BJ (cell line): ENCODE measurements around the gene ATAD3B. TPM values are rescaled to one million over a fixed set of nuclear protein-coding genes. Genes with fewer than 3 reads are reported as not detected.

Experiments
- CTCF ChIA-PET: fragments of 350-600 bp; formaldehyde crosslinking; extraction: SDS; loops from one replicate; lab custom pipeline; 2021; ENCODE audit warnings: antibody characterized with exemption, inconsistent platforms; lab: Yijun Ruan, JAX
- POLR2A ChIA-PET: fragments of 300-600 bp; sonication (Branson Sonifier 250); formaldehyde crosslinking; extraction: SDS; loops from one replicate; lab custom pipeline; 2021; ENCODE audit warnings: antibody characterized with exemption; lab: Charles Lee
- DNase-seq: peaks from one replicate; pipeline ENCODE4 v3.0.0-alpha.2; 2011; ENCODE audit warnings: low read depth
- H3K27me3 ChIP-seq: 2 replicates; pipeline ENCODE4 v1.6.0; 2011; ENCODE audit warnings: low read length; ENCODE audit not compliant: control insufficient read depth, insufficient read depth
- H3K36me3 ChIP-seq: 2 replicates; pipeline ENCODE4 v1.5.1; 2011; ENCODE audit warnings: low read length; ENCODE audit not compliant: control insufficient read depth, insufficient read depth
- H3K4me3 ChIP-seq: 2 replicates; pipeline ENCODE4 v1.5.1; 2011; ENCODE audit warnings: low read depth, mild to moderate bottlenecking, control low read depth, low read length
- polyA plus RNA-seq: library from polyadenylated mRNA; depleted of rRNA; stranded (reverse); fragments of >200 nt; gene quantifications from 2 replicates; pipeline ENCODE4 v1.2.3, GENCODE V29; 2011
- TF ChIP-seq, protein P1 (sequence below): IDR thresholded peaks from 2 replicates; pipeline ENCODE4 v1.5.1; 2011; ENCODE audit warnings: low read depth, mild to moderate bottlenecking, control low read depth, inconsistent platforms, low read length, moderate library complexity; ENCODE audit not compliant: insufficient read depth

ATAD3B gene
- polyA plus RNA-seq, 1 experiment: 12.5 TPM

GRCh38 chr1:1425426-1425752, 46.2 kb upstream of the ATAD3B start:
- no peaks in the 10 kb centered on the region for H3K36me3 ChIP-seq
- TF ChIP-seq, protein P1, sequence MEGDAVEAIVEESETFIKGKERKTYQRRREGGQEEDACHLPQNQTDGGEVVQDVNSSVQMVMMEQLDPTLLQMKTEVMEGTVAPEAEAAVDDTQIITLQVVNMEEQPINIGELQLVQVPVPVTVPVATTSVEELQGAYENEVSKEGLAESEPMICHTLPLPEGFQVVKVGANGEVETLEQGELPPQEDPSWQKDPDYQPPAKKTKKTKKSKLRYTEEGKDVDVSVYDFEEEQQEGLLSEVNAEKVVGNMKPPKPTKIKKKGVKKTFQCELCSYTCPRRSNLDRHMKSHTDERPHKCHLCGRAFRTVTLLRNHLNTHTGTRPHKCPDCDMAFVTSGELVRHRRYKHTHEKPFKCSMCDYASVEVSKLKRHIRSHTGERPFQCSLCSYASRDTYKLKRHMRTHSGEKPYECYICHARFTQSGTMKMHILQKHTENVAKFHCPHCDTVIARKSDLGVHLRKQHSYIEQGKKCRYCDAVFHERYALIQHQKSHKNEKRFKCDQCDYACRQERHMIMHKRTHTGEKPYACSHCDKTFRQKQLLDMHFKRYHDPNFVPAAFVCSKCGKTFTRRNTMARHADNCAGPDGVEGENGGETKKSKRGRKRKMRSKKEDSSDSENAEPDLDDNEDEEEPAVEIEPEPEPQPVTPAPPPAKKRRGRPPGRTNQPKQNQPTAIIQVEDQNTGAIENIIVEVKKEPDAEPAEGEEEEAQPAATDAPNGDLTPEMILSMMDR: no peak
- ChIA-PET POLR2A (no interaction called here), CTCF (no interaction called here)
- no peak overlapping the region for H3K4me3 ChIP-seq
- no peak for DNase-seq
- no peaks in the 10 kb centered on the region for H3K27me3 ChIP-seq

DNA sequence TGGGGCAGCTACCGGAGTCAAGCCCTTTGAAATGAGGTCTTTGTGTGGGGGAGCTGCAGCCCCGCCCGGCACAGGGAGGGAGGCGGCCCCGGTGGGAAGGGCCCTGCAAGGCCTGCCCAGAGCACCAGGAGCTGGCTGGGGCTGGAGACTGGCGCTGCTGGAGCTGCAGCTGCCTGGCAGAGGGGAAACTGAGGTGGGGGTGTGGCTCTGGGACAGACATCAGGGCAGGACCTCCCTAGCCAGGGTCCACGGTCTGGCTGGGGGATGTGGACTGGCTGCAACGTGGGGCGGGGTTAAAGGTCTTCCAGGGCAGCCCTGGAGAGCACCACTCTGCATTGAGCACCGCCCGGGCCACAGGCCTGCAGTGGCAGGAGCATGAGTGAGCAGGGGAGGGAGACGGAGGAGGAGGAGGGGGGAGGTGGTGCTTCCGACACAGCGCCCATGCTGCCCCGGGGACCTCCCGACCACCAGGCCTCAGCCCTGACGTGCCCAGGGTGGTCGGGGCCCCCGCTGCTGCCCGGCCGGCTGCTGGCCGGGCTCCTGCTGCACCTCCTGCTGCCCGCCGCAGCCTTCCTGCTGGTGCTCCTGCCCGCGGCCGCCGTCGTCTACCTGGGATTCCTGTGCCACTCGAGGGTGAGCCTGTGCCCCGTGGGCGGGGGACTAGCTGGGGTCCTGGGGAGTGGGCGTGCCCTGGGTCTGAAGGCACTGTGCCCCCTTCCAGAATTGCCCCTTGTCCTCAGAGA, 45.6 kb upstream of the ATAD3B start:
- POLR2A ChIA-PET: no interaction called here
- DNase-seq: no peak
- CTCF ChIA-PET: interaction anchor here (0.6 kb wide), 1 partner anchor 27 kb away, joined by 3 read pairs; the partner anchor contains the start of gene CCNL2
- H3K36me3 ChIP-seq: no peaks in the 10 kb centered on the region
- TF ChIP-seq, protein P1: no peak
- H3K4me3 ChIP-seq: no peak overlapping the region
- no peaks in the 10 kb centered on the region for H3K27me3 ChIP-seq

- Histone ChIP-seq H3K36me3 (no peaks in the 10 kb centered on the region), H3K27me3 (no peaks in the 10 kb centered on the region), H3K4me3 (no peak overlapping the region)
- TF ChIP-seq, protein P1: no peak
- CTCF ChIA-PET: no interaction called here
- POLR2A ChIA-PET: no interaction called here
- DNase-seq: no peak
Observed at GRCh38 chr1:1426496-1427105, 45.0 kb upstream of the ATAD3B start.

DNA sequence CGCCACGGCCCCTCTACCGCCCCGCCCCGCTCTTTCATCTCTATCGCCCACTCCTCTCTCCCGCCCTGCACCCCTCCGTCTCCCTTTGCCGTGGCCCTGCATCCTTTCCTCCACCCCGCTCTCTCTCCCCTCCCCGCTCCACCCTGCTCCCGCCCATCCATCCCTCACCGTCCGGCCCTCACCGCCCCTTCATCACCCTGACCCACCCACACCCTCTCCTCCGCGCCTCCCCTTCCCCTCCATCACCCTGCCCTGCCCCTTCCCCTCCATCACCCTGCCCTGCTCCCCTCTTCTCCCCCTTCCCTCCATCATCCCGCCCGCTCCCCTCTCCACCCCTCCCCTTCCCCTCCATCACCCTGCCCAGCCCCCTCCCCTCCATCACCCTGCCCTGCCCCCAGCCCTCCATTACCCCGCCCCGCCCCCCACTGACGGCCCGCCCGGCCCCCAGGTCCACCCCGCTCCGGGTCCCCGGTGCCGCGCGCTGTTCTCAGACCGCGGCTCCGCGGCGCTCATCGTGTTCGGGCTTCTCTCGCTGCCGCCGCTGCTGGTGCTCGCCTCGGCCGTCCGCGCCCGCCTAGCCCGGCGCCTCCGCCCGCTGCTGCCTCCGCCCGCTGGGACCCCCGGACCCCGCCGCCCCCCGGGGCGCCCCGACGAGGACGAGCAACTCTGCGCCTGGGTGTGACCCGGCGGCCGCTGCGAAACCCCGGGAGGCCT, 44.3 kb upstream of the ATAD3B start:
- no peak for DNase-seq
- no peaks in the 10 kb centered on the region for H3K36me3 ChIP-seq
- ChIA-PET CTCF (no interaction called here), POLR2A (no interaction called here)
- TF ChIP-seq, protein P1: no peak
- H3K27me3 ChIP-seq: no peaks in the 10 kb centered on the region
- H3K4me3 ChIP-seq: peak overlapping the region; percentile 24

- POLR2A ChIA-PET: no interaction called here
- Histone ChIP-seq H3K4me3 (peak overlapping the region; percentile 24), H3K27me3 (no peaks in the 10 kb centered on the region), H3K36me3 (no peaks in the 10 kb centered on the region)
- DNase-seq: no peak
- TF ChIP-seq, protein P1: no peak
- CTCF ChIA-PET: interaction anchor here (0.7 kb wide), 1 partner anchor 1121 kb away, joined by 3 read pairs; no protein-coding TSS in a partner anchor
Observed at GRCh38 chr1:1427820-1428148, 43.8 kb upstream of the ATAD3B start.
